Neural cell (in vitro differentiated cells): Measurements from ENCODE around the gene RABEPK.

Experiments
- EP300 ChIP-seq: fragments of 450-650 bp; conservative IDR thresholded peaks from 2 replicates; pipeline ENCODE4 v1.6.1; 2014; ENCODE audit warnings: antibody characterized with exemption, mild to moderate bottlenecking, moderate library complexity; ENCODE audit not compliant: poor library complexity, severe bottlenecking
- EZH2 ChIP-seq: fragments of 200-600, 300-800 bp; shearing (Covaris generic), sonication (generic); IDR thresholded peaks from 2 replicates; pipeline ENCODE4 v1.6.1; 2014; ENCODE audit warnings: antibody characterized with exemption, low read length, borderline replicate concordance, mild to moderate bottlenecking; ENCODE audit not compliant: insufficient read depth, poor library complexity, severe bottlenecking
- POLR2AphosphoS5 ChIP-seq: IDR thresholded peaks from 2 replicates; pipeline ENCODE4 v1.6.1; 2012
- RAD21 ChIP-seq: fragments of 450-650 bp; conservative IDR thresholded peaks from 2 replicates; pipeline ENCODE4 v1.6.1; 2014; ENCODE audit warnings: antibody characterized with exemption, mild to moderate bottlenecking, moderate library complexity
- SMC3 ChIP-seq: fragments of 450-650 bp; conservative IDR thresholded peaks from 2 replicates; pipeline ENCODE4 v1.6.1; 2014; ENCODE audit warnings: antibody characterized with exemption, mild to moderate bottlenecking, moderate library complexity; ENCODE audit not compliant: poor library complexity
- TAF1 ChIP-seq: IDR thresholded peaks from 2 replicates; pipeline ENCODE4 v1.6.1; 2012; ENCODE audit warnings: low read depth
- TF ChIP-seq, protein P1 (sequence below): fragments of 450-650 bp; IDR thresholded peaks from 2 replicates; pipeline ENCODE4 v1.5.1; 2014; ENCODE audit warnings: antibody characterized with exemption, mild to moderate bottlenecking, moderate library complexity; ENCODE audit not compliant: poor library complexity, severe bottlenecking
- TF ChIP-seq, protein P2 (sequence below): IDR thresholded peaks from 2 replicates; pipeline ENCODE4 v1.6.1; 2012; ENCODE audit warnings: borderline replicate concordance

DNA sequence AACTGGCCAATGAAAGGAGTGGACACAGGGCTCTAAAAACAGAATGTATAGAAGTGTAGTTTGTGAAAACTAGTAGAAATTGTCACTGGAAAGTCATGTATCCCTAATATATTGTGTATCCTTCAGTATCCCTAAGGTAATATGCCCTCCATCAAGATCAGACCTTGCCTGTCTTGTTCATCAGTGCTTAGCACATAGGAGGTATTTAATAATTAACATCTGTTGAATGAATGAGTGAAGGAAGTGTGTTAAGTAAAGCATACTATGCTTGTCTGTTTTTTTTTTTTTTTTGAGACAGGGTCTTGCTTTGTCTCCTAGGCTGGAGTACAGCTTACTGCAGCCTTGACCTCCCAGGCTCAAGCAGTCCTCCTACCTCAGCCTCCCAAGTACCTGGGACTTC, 77.1 kb downstream of the RABEPK start:
- no peak for TF ChIP-seq RAD21
- TF ChIP-seq, protein P1, sequence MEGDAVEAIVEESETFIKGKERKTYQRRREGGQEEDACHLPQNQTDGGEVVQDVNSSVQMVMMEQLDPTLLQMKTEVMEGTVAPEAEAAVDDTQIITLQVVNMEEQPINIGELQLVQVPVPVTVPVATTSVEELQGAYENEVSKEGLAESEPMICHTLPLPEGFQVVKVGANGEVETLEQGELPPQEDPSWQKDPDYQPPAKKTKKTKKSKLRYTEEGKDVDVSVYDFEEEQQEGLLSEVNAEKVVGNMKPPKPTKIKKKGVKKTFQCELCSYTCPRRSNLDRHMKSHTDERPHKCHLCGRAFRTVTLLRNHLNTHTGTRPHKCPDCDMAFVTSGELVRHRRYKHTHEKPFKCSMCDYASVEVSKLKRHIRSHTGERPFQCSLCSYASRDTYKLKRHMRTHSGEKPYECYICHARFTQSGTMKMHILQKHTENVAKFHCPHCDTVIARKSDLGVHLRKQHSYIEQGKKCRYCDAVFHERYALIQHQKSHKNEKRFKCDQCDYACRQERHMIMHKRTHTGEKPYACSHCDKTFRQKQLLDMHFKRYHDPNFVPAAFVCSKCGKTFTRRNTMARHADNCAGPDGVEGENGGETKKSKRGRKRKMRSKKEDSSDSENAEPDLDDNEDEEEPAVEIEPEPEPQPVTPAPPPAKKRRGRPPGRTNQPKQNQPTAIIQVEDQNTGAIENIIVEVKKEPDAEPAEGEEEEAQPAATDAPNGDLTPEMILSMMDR: no peak
- no peak for TF ChIP-seq TAF1
- TF ChIP-seq, protein P2, sequence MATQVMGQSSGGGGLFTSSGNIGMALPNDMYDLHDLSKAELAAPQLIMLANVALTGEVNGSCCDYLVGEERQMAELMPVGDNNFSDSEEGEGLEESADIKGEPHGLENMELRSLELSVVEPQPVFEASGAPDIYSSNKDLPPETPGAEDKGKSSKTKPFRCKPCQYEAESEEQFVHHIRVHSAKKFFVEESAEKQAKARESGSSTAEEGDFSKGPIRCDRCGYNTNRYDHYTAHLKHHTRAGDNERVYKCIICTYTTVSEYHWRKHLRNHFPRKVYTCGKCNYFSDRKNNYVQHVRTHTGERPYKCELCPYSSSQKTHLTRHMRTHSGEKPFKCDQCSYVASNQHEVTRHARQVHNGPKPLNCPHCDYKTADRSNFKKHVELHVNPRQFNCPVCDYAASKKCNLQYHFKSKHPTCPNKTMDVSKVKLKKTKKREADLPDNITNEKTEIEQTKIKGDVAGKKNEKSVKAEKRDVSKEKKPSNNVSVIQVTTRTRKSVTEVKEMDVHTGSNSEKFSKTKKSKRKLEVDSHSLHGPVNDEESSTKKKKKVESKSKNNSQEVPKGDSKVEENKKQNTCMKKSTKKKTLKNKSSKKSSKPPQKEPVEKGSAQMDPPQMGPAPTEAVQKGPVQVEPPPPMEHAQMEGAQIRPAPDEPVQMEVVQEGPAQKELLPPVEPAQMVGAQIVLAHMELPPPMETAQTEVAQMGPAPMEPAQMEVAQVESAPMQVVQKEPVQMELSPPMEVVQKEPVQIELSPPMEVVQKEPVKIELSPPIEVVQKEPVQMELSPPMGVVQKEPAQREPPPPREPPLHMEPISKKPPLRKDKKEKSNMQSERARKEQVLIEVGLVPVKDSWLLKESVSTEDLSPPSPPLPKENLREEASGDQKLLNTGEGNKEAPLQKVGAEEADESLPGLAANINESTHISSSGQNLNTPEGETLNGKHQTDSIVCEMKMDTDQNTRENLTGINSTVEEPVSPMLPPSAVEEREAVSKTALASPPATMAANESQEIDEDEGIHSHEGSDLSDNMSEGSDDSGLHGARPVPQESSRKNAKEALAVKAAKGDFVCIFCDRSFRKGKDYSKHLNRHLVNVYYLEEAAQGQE: no peak
- no peak for TF ChIP-seq POLR2AphosphoS5
- no peak for TF ChIP-seq EZH2
- TF ChIP-seq EP300: no peak
- no peak for TF ChIP-seq SMC3
